ENCODE measurements around the gene TADA3.

The TADA3 gene

DNA sequence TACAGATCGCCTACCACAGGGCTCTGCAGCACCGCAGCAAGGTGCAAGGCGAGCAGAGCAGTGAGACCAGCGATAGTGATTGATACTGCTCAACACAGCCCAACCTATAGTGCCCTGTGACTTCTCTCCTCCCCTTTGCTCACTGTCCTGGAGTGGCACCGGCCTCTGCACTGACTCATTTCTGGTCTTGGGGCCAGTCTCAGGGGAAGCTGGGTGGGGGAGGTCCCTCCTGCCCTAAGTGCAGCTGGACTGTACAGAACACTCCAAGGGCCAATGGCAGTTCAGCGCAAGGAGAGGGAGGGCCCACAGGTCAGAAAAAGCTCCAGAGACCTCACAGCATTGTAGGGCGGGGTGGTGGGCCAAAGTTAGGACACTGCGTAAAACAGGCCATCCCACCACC, 45.0 kb downstream of the TADA3 start:
- Histone ChIP-seq H3K36me3 (ENCODE audit: control insufficient read depth, insufficient read depth, low read length) (peaks cover 40% of the 10 kb centered on the region), H3K27me3 (replicated peaks; ENCODE audit: control insufficient read depth, insufficient read depth, low read length) (no peaks in the 10 kb centered on the region), H3K4me3 (replicated peaks; ENCODE audit: low read depth, low read length) (no peak overlapping the region)
- TF ChIP-seq, protein P1, sequence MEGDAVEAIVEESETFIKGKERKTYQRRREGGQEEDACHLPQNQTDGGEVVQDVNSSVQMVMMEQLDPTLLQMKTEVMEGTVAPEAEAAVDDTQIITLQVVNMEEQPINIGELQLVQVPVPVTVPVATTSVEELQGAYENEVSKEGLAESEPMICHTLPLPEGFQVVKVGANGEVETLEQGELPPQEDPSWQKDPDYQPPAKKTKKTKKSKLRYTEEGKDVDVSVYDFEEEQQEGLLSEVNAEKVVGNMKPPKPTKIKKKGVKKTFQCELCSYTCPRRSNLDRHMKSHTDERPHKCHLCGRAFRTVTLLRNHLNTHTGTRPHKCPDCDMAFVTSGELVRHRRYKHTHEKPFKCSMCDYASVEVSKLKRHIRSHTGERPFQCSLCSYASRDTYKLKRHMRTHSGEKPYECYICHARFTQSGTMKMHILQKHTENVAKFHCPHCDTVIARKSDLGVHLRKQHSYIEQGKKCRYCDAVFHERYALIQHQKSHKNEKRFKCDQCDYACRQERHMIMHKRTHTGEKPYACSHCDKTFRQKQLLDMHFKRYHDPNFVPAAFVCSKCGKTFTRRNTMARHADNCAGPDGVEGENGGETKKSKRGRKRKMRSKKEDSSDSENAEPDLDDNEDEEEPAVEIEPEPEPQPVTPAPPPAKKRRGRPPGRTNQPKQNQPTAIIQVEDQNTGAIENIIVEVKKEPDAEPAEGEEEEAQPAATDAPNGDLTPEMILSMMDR (IDR thresholded peaks at IDR 0.05; ENCODE audit: insufficient read depth, low read length, poor library complexity, severe bottlenecking) = no peak
- no peak for DNase-seq (ENCODE audit: extremely low read depth, insufficient read length)

DNA sequence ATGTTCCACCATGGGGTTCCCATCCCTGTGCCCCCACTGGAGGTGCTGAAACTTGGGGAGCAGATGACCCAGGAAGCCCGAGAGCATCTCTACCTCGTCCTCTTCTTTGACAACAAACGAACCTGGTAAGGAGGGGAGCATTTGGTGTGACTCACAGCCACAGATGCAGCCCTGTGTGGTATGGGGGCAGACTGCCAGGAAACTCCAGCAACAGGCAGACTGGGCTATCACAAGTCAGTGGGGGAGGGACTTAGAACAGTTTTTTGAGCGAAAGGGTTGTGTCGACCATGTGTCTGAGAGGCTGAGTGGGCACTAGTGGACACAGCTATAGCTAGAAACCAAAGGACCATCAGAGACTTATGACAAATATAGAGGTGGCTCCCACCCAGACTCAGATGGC, 45.9 kb downstream of the TADA3 start:
- TF ChIP-seq, protein P1 (IDR thresholded peaks at IDR 0.05; ENCODE audit: insufficient read depth, low read length, poor library complexity, severe bottlenecking) = no peak
- peaks cover 47% of the 10 kb centered on the region for H3K36me3 ChIP-seq (ENCODE audit: control insufficient read depth, insufficient read depth, low read length)
- H3K4me3 ChIP-seq (replicated peaks; ENCODE audit: low read depth, low read length) = no peak overlapping the region
- H3K27me3 ChIP-seq (replicated peaks; ENCODE audit: control insufficient read depth, insufficient read depth, low read length) = no peaks in the 10 kb centered on the region
- DNase-seq (ENCODE audit: extremely low read depth, insufficient read length) = no peak

- DNase-seq (ENCODE audit: extremely low read depth, insufficient read length) = no peak
- Histone ChIP-seq H3K4me3 (replicated peaks; ENCODE audit: low read depth, low read length) (no peak overlapping the region), H3K36me3 (ENCODE audit: control insufficient read depth, insufficient read depth, low read length) (peaks cover 52% of the 10 kb centered on the region), H3K27me3 (replicated peaks; ENCODE audit: control insufficient read depth, insufficient read depth, low read length) (no peaks in the 10 kb centered on the region)
- TF ChIP-seq, protein P1 (IDR thresholded peaks at IDR 0.05; ENCODE audit: insufficient read depth, low read length, poor library complexity, severe bottlenecking) = no peak
These were observed 46.8 kb downstream of the TADA3 start for GRCh38 chr3:9745521-9745920.

- TF ChIP-seq, protein P1 (IDR thresholded peaks at IDR 0.05; ENCODE audit: insufficient read depth, low read length, poor library complexity, severe bottlenecking) = no peak
- no peaks in the 10 kb centered on the region for H3K27me3 ChIP-seq (replicated peaks; ENCODE audit: control insufficient read depth, insufficient read depth, low read length)
- peaks cover 61% of the 10 kb centered on the region for H3K36me3 ChIP-seq (ENCODE audit: control insufficient read depth, insufficient read depth, low read length)
- no peak for DNase-seq (ENCODE audit: extremely low read depth, insufficient read length)
- no peak overlapping the region for H3K4me3 ChIP-seq (replicated peaks; ENCODE audit: low read depth, low read length)
These were observed 48.1 kb downstream of the TADA3 start for GRCh38 chr3:9744162-9744561.

GRCh38 chr3:9743548-9743947, 48.7 kb downstream of the TADA3 start:
- TF ChIP-seq, protein P1 (IDR thresholded peaks at IDR 0.05; ENCODE audit: insufficient read depth, low read length, poor library complexity, severe bottlenecking) = no peak
- H3K36me3 ChIP-seq (ENCODE audit: control insufficient read depth, insufficient read depth, low read length) = peaks cover 65% of the 10 kb centered on the region
- no peaks in the 10 kb centered on the region for H3K27me3 ChIP-seq (replicated peaks; ENCODE audit: control insufficient read depth, insufficient read depth, low read length)

GRCh38 chr3:9742560-9742959, 49.7 kb downstream of the TADA3 start:
- Histone ChIP-seq H3K36me3 (ENCODE audit: control insufficient read depth, insufficient read depth, low read length) (peaks cover 67% of the 10 kb centered on the region), H3K4me3 (replicated peaks; ENCODE audit: low read depth, low read length) (no peak overlapping the region), H3K27me3 (replicated peaks; ENCODE audit: control insufficient read depth, insufficient read depth, low read length) (no peaks in the 10 kb centered on the region)
- DNase-seq (ENCODE audit: extremely low read depth, insufficient read length) = no peak
- TF ChIP-seq, protein P1 (IDR thresholded peaks at IDR 0.05; ENCODE audit: insufficient read depth, low read length, poor library complexity, severe bottlenecking) = no peak

More at GRCh38 chr3:9743548-9743947, 48.7 kb downstream of the TADA3 start:
- no peak for DNase-seq (ENCODE audit: extremely low read depth, insufficient read length)
- H3K4me3 ChIP-seq (replicated peaks; ENCODE audit: low read depth, low read length) = no peak overlapping the region

Measured in GM06990 (cell line).